GM18505 (cell line): ENCODE data around the gene ZNF436.

Source experiments
- ATAC-seq: cut with Tn5 transposase; IDR thresholded peaks from one replicate; pipeline ENCODE4 v1.9.1; 2021; ENCODE audit not compliant: unreplicated experiment
- POLR2A ChIP-seq: IDR thresholded peaks from 4 replicates; pipeline ENCODE4 v1.6.1; 2011; ENCODE audit warnings: borderline replicate concordance; ENCODE audit not compliant: insufficient read depth, insufficient read length; ENCODE audit errors: extremely low read depth

Gene ZNF436

DNA sequence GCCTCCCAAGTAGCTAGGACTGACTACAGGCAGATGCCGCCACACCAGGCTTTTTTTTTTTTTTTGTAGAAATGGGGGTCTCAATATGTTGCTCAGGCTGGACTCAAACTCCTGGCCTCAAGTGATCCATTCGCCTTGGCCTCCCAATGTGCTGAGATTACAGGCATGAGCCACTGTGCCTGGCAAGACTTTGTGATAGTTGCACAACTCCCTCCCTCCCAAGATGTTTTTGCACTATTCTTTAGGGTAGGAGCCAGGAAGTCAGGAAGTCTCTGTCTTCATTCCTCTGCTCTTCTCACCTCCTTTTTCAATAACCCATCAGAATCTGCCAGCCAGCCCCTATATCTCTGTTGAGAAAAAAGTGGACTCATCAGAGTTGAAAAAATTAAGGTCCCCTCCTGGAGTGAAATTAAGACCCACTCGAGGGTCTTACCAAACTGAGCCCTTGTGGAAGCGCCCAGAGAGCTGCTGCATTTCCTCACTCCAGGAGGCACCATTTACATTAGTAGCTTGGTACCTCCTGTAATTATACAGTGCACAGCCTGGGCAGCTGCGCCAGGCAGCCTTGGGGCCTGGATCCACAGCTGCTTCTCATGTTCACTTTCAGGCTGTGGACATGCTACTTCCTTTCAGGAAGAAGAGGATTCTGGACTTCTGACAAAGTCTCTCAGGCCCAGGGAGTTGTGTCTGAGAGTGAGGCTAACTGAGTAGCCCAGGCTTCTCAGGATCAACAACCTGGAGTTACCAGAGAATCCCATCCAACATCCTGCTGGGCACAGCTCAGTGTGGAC, 30.9 kb upstream of the ZNF436 start:
- TF ChIP-seq POLR2A: no peak
- ATAC-seq: no peak

DNA sequence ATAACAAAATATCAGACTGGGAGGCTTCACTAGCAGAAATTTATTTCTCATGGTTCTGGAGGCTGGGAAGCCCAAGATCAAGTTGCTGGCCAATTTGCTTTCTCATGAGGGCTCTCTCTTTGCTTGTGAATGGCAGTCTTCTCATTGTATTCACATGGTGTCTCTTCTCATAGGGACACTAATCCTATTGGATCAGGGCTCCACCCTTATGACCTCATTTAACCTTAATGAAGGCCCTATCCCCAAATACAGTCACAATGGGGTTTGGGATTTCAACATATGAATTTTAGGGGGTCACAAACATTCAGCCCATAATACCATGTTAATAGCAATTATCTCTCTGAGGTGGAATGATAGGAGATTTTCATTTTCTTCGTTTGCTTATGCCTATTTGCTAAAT, 29.6 kb upstream of the ZNF436 start:
- ATAC-seq: no peak
- no peak for TF ChIP-seq POLR2A

DNA sequence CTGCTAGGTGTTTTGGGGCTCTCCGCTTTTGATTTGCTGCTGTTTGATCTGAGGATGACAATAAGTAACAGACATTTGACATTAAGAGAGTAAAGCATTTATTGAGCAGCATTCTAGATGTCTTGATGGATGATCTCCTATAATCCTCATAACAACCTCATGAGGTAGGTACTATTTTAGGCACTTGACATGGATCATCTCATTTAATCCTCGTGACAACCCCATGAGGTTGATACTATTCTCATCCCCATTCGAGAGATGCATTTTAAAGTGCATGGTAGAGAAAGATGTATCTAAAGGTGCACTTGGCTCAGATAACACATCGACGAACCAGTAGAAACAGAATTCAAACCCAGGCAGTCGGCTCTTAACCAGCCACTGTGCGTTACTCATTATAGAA, 28.3 kb upstream of the ZNF436 start:
- no peak for TF ChIP-seq POLR2A
- no peak for ATAC-seq

DNA sequence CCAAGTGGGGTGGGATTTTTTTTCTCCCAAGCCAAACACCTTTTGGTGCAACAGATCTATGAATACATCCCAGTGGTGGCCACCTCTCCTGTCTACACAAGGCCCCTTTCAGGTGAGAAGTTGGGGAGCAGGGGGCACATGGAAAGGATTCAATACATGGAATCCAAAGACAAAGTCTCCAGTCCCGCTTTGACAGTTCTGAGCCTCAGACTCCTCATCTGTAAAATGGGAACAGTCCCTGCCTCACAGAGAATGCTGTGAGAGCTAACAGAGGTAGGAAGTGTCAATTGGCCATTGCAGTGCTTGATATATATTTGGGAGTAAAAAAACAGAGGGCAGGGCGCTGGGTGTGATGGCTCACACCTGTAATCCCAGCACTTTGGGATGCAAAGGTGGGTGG, 26.7 kb upstream of the ZNF436 start:
- no peak for ATAC-seq
- no peak for TF ChIP-seq POLR2A

DNA sequence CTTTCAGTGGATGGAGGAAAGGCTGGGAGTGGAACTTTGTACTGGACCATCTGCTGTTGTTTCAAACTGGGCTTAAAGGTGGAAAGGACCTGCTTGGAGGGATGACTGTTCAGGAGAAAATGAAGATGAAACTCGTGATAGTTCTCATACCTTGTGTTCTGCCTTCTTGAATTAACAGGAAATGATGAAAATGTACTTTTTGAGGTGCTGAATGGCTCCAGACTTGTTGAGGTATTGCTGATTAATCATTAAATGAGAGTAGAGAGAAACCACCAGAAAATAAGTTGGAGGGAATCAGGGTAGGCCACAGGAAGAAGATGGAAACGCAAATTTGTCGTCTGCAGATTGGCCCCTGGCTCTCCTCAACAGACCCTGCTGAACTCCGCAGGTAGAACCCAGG, 26.2 kb upstream of the ZNF436 start:
- no peak for ATAC-seq
- TF ChIP-seq POLR2A: no peak

DNA sequence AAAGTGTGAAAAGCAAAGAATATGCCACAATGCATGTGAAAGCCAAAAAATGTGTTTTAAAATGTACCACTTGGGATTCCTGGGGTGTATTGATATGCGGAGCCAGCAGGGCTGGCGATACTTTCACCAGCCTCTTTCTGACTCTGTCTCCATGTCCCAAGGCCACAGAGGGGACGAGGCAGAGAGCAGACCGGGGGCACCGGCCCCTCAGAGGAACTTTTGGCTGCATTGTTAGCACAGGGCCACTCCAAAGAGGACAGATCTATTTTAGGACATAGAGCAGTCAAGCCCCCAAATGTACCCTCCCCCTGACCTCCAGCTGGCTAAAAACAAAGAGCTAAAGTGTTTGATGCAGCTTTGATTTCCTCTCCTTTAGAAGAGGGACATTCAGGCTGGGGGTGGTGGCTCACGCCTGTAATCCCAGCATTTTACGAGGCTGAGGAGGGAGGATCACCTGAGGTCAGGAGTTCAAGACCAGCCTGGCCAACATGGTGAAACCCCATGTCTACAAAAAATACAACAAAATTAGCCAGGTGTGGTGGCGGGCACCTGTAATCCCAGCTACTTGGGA, 25.6 kb upstream of the ZNF436 start:
- TF ChIP-seq POLR2A: no peak
- no peak for ATAC-seq

DNA sequence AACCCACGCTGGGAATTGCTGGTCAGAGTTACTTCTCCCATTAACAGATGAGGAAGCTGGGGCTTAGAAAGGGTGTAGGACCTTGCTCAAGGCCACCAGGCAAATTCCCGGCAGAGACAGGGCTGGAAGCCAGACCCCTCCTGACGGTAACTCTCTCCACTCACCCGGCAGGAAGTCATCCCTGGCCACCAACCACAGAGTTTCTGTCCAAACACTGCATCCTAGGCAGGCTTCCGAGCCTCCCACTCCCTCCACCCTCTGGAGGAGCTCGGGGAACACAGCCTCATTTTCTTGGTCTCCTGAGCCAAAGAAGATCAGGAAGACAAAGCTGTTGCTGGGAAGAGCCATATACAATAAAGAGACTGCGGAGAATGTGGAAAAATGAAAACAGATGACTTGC, 25.0 kb upstream of the ZNF436 start:
- no peak for TF ChIP-seq POLR2A
- no peak for ATAC-seq

DNA sequence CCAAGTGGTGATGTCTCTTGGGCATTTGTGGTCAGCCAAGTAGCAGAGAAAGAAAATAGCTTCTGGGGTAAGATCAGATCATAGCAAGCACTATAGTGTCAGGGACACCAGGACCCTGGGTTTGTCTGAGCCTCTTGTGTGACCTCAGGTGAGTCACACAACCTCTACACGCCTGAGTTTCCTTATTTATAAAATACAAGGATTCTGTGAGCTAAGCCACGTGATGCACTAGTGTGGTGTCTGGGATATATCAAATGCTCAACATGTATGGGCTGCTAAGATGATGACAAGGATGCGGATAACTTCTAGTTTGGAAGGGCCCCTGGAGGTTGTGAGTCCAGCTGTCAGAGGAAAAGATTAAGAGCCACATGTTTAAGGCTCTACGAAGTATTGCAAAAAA, 24.5 kb upstream of the ZNF436 start:
- no peak for TF ChIP-seq POLR2A
- ATAC-seq: no peak

DNA sequence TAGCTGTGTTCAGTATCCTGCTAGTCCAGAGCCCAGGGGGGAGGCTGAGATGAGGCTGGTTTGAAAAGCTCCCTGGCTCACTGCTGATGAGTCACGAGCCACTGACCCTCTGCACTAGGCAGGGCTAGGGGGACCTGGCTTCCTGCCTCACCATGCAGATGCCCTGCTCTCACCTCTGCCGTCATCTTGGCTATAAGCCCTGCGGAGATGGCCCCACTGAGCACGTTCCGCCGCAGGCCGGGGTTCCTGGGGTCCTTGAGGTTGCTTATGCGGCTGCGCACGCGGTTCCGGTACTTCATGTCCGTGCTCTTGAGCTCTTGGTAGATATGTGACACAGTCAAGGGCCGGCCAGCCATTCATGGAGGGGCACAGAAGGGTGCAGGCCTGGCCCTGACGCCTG, 24.1 kb upstream of the ZNF436 start:
- ATAC-seq: no peak
- TF ChIP-seq POLR2A: no peak

DNA sequence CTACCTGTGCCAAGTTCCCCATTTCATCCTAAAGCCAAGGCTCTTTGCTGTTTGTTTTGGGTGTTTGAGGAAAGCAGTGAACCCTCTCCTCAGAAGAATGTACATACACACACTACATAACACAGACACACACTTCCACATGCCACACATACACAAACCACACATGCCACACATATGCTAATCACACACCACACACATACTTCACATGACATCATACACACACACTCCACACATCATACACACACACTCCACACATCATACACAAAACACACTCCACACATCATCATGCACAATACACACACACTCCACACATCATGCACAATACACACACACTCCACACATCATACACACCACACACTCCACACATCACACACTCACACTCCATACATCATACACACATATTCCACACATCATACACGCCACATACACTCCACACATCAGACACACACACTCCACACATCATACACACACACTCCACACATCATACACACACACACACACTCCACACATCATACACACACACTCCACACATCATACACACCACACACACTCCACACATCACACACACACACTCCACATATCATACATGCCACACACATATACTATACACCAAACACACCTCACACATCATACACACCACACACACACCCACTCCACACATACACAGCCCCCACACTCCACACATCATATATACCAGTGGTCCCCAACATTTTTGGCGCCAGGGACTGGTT, 22.7 kb upstream of the ZNF436 start:
- no peak for TF ChIP-seq POLR2A
- ATAC-seq: no peak

DNA sequence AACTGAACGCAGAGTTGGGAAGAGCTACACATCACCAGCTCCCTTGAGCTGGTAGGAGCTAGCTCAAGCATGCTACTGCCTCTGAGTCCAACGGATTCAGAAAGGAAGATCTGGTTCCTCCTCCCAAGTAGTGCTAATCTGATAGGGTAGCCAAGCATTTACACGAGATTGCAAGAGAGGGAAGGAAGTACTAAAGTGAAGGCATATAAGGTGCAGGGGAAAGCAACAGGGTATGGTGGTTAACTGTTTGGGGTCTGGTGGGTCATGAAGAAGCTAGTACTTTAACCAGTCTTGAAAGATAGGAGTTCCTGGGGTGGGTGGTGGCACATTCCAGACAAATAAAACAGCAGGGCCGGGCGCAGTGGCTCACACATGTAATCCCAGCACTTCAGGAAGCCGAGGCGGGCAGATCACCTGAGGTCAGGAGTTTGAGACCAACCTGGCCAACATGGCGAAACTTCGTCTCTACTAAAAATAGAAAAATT, 20.2 kb upstream of the ZNF436 start:
- no peak for TF ChIP-seq POLR2A
- no peak for ATAC-seq

DNA sequence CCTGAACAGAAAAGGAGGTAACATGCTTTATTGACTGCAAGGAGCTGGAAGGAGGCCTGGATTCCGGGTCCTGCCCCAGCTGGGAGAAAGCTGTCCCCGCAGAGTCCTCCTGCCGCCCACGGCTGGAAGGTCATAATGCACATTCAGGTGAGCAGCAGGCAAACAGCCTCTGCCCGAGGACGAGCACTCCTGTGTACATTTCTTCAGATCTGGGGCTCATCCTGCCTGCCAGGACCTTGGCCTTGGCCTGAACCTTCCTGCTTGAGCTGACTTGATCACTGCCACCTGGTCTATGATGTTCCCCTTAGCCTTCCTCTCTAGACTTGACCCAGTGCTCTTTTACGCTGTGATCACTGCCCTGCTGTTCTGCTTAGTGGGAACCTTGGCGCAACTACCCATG, 17.9 kb upstream of the ZNF436 start:
- no peak for TF ChIP-seq POLR2A
- no peak for ATAC-seq

DNA sequence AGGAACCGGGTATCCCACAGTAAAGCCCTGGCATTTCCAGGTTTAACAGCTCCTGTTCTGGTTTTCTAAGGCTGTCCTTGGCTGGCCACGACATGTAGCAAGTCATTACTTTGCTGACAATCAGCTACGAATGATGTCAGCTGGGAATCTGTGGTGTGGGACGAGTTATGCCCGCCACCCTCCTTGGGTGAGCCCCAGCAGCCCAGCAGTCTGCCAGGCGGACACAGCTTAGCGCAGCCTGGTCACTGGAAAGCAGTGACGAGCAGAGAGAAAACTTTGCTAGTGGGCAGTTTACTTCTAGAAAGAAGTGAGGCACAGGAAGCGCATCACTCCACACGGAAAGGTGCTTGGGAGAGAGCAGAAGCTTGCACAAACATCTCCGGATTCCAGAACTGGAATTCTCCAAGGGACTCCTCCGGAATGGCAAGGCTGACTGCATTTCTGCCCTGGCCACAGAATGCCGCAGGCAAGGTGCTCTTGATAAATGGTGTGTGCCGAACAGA, 15.5 kb upstream of the ZNF436 start:
- no peak for TF ChIP-seq POLR2A
- ATAC-seq: no peak
